Subcutaneous adipose tissue (tissue), 4 donors: ENCODE results near the gene PPP2R2D. TPM values are rescaled to one million over a fixed set of nuclear protein-coding genes. Genes with fewer than 3 reads are reported as not detected.

ENCODE experiments used
- CTCF ChIP-seq: fragments of 450-650 bp; IDR thresholded peaks from one replicate; pipeline ENCODE4 v1.5.1; 2016; ENCODE audit warnings: low read depth, mild to moderate bottlenecking, control low read depth, antibody characterized with exemption, moderate library complexity
- total RNA-seq, 4 donors: library from RNA; depleted of rRNA; stranded (reverse); fragments of >200 nt; gene quantifications; one replicate each; pipeline ENCODE4 v1.1.0, GENCODE V29; 2016

PPP2R2D gene
- total RNA-seq, 4 donors from 2014 or later = 27.5 to 41.4 (median 29.5) TPM

GRCh38 chr10:131964298-131964697, 63.5 kb downstream of the PPP2R2D start:
- no peak for TF ChIP-seq CTCF

GRCh38 chr10:131968949-131969348, 68.1 kb downstream of the PPP2R2D start:
- no peak for TF ChIP-seq CTCF

DNA sequence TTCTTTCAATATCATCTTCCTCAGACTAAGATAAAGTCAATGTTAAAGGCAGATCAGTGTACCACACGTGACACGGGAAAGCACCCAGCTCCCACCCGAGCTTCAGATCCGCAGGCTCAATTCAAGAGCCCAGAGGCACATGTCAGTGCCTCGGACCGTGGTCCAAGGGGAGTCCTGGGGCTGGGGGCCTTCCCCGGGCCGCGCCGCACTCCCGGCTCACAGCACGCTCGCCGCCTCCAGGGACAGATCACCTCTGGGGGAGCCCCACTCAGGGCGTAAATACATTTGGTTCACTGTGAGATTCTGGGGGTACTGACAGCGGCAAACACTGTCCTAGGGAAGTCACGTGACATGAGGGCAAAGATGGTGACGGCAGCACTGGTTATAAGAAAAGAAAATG, 70.1 kb downstream of the PPP2R2D start:
- TF ChIP-seq CTCF = no peak

DNA sequence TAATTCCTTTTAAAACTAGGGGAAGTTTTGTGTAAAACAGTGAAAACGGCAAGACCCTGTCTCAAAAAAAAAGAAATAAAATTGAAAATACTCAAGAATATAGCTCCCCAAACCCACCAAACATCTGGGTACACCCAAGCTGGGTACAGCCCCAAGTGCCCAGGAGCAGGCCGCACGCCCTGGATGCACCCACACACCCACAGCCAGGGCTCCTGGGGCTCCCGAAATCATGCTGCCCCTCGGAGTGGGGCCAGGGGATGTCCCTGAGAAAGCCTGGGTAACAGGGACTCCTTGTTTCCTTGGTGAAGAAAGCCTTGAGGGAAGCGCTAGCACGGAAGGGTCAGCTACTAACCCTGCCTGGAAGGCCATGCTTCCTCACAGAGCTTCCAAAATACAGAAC, 70.8 kb downstream of the PPP2R2D start:
- no peak for TF ChIP-seq CTCF

DNA sequence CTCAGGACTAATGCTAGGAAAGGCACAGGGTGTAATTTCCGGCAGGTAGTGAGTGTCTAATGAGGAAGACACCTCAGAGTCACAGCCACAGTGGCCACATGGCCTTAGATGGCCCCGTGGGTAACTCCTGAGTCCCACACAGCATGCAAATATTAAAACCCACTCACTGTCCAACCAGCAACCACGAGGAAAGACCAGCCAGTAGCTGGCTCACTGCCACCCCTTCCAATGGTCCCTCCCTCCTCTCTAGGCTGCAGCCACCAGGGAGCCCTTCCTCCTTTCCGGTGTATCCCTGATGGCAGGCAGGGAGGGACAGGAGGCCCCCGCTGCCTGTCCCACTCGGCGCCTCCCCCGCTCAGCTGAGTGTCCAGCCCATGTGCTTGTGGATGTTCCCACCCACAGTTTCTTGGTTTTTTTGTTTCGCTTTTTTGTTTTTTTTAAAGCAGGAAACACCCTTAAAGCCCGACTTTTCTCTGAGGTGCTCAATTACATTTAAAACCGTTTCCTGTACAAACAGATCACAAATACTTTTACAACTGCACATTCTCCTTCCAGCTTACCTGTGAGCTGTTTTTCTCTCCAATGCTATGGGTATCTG, 71.8 kb downstream of the PPP2R2D start:
- TF ChIP-seq CTCF = no peak

DNA sequence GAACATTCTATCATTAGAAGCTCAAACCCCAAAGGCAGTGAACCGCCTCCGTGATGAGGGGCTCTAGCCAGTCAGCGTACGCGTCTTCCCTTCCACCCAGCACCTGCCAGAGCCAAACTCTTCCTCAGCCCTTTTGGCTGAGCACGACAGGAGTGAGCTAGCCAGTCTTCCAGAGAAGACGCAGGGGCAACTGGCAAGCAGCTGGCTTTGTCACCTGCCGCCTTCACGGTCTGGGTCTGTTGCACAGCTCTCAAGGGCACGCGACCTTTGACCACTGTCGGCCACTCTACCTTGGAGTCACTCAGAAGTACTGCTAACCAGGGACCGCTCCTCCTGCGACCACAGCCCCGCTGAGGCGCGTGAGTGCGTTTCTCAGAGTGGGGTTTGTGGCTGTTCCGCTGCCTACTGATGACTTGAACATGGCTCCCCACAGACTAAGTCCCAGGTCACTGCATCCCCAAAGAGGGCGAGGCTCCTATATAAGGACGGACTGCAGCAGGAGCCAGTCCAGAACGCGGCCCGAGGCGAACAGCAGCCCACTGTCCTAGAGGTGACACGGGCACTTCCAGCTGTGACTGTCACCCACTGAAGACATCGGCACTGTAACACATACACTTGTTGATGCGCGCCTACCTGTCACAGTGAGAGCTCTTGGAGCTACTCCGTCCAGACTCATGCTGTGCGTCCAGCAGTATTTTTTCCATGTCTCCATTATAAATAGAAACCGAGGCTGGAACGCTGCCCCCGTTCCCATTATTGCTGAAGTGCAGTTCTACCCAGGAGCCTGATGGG, 72.5 kb downstream of the PPP2R2D start:
- TF ChIP-seq CTCF = no peak

DNA sequence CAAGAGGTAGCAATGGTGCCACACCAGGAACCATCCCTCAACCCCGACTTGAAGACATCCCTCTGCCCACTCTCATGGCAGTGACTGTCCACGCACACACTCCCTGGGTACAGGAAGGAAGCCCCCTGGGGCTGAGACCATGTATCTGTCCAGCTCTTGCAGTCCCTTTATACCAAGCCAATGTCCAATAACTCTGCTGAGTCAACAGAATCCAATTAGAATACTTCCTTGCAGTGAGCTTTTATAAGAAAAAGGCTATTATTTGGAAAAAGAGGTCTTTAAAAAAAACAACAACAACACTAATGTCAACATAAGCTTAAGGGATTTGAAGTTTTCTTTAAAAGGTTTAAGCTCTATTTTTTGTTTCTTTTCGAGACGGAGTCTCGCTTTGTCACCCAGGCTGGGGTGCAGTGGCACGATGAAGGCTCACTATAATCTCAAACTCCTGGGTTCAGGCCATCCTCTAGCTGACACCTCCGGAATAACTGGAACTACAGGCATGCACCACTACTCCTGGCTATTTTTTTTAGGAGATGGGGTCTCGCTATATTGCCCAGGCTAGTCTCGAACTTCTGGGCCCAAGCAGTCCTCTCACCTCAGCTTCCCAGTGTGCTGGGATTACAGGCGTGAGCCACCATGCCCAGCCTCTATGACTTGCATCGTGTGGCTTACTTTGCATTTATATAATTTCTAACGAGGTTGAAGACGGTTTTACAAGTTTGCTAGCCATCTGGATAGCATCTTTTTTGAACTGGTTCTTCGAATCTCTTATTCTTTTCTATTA, 73.4 kb downstream of the PPP2R2D start:
- no peak for TF ChIP-seq CTCF
